Left ventricle myocardium superior (tissue), 1 donor: ENCODE measurements around the gene ZMYM3. TPM values are rescaled to one million over a fixed set of nuclear protein-coding genes. Genes with fewer than 3 reads are reported as not detected.
"Not testable (repeated sequence)": the region's sequence is repeated elsewhere in the genome, so short reads cannot be mapped to it uniquely, and the experiment has no call there.

ENCODE experiments used
- ATAC-seq: fragments of 200-7000 bp; cut with Tn5 transposase; one replicate; pipeline ENCODE4 v1.9.1; 2020; ENCODE audit warnings: mild to moderate bottlenecking, moderate library complexity
- DNase-seq: peaks from one replicate; pipeline ENCODE4 v3.0.0-alpha.2; 2020
- intact Hi-C: fragments of 100-400 bp; cut with micrococcal nuclease; formaldehyde crosslinking; loops from one replicate; pipeline ENCODE4 v1.11.0; 2022
- long read RNA-seq: library from polyadenylated mRNA; unstranded; transcript quantifications from one replicate; pipeline ENCODE4 v2.0.0, GENCODE V29; 2021
- total RNA-seq: library from RNA; stranded (reverse); fragmentation: NEBNext Ultra II Directional; extraction: Animal tissue kit (Norgen Biotek cat#: 25700); gene quantifications from one replicate; pipeline ENCODE4 v1.2.1, GENCODE V29; 2021
- donor health status: DM: no; HTN: yes; CAD: no; lungs with severe emphysema.

Gene ZMYM3
- total RNA-seq = 16.3 TPM
- long read RNA-seq, partial matches to known transcripts = 2 of 7 reads
- long read RNA-seq, other reads (novel, unspliced or antisense) = 4 of 7 reads

- ATAC-seq = peak; percentile 96
- DNase-seq = peak; percentile 93
- intact Hi-C loops = loop anchor here (5.0 kb wide), 1 partner anchor 113 kb away; the partner anchor contains the start of gene TAF1
Measured at GRCh38 chrX:71254092-71254963, at the start of gene ZMYM3. Gene ZMYM3, minus strand, starts transcription at chrX:71254140. Its CDS starts 885 bp downstream, at chrX:71253255.

GRCh38 chrX:71302461-71303213 lies 48.7 kb upstream of the ZMYM3 start:
- intact Hi-C loops = no loop called here
- ATAC-seq (peak; percentile 19), DNase-seq (no peak)

DNA sequence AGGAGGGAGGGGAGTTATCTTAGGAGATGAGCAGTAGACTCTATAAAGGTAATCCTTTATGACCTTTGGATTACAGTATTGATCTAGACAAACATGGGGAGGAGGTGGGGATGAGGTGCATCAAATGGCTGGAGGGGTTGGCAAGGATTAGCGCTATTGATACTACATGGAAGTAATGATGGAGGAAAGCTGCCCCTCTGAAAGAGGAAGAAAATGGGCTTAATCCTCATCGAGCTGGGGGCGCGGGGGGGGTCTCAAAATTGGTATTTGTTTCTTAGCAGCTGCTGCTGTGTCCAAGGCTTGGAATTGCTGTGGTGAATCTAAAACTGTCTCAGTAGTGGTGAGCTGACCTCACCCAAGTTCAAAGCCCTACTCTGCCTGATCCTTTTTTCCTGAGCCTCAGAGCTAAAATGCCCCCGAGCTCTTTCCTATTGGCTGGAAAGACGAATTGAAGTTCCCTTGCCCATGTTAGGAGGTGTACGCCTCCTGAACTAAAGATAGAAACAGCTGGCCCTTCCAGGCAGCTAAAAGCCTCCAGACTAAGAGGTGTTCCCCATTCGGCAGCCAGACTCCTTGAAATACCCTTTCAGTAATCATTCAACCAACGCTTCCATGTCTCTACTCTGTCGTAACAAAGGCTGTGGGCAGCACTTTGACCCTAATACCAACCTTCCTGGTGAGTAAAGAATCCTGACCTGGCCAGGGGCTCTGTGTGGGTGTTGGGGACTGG lies 47.4 kb upstream of the ZMYM3 start, which contains the start of gene ITGB1BP2:
Gene ITGB1BP2, plus strand, starts transcription at position 556 of the 730 bp plus-strand sequence. Its CDS starts 57 bp downstream, at position 613.
- intact Hi-C loops = no loop called here
- ATAC-seq (peak; percentile 94), DNase-seq (no peak)

DNA sequence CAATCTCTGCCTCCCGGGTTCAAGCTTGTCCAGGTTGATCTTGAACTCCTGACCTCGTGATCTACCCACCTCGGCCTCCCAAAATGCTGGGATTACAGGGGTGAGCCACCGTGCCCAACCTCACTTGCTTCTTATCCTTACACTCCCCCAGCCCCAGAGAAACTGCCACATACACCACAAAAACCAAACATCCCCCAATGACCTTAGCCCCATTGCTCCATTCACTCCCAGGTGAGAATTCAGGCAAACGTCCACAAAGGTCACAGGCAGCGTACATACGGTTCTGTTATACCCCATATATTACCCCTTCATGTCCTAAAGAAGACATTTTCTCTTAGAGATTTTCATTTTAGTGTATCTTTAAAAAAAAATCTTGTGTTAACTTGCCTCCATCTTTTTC lies 46.6 kb upstream of the ZMYM3 start:
- ATAC-seq, intact Hi-C loops, DNase-seq: not testable (repeated sequence)

GRCh38 chrX:71300064-71300463 lies 46.1 kb upstream of the ZMYM3 start:
- intact Hi-C loops, ATAC-seq, DNase-seq: not testable (repeated sequence)

DNA sequence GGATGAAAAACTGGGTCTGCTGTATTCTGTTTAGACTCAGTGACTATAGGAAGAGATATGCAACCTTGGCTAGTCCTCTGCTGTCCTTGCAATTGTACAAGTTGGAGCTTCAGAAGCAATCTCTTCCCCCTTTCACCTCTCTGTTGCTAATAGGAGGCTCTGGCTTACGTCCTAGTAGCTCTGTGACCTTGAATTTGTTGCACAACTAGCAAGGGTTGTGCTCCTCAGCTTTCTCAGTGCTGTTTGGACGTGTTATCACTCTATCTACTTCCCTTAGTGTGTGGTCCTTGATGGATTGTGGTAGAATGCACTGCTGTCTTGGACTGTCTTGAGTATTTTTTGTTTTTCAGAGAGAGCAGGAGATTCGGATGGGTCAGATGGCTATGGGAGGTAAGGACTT lies 44.2 kb upstream of the ZMYM3 start:
- DNase-seq (no peak), ATAC-seq (peak; percentile 27)
- intact Hi-C loops = no loop called here

DNA sequence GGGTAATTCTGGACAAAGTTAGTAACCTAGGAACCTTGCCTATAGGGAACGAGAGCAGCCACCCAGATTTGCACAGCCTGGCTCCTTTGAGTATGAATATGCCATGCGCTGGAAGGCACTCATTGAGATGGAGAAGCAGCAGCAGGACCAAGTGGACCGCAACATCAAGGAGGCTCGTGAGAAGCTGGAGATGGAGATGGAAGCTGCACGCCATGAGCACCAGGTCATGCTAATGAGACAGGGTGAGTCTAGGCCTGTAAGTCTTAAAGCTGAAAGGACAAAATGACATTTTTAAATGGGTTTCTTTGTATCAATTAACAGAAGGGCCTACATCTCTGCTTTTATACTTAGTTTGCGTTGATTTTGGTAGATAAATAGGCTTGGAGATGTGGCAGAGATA lies 42.9 kb upstream of the ZMYM3 start:
- no peak for ATAC-seq
- intact Hi-C loops = no loop called here
- DNase-seq = no peak

DNA sequence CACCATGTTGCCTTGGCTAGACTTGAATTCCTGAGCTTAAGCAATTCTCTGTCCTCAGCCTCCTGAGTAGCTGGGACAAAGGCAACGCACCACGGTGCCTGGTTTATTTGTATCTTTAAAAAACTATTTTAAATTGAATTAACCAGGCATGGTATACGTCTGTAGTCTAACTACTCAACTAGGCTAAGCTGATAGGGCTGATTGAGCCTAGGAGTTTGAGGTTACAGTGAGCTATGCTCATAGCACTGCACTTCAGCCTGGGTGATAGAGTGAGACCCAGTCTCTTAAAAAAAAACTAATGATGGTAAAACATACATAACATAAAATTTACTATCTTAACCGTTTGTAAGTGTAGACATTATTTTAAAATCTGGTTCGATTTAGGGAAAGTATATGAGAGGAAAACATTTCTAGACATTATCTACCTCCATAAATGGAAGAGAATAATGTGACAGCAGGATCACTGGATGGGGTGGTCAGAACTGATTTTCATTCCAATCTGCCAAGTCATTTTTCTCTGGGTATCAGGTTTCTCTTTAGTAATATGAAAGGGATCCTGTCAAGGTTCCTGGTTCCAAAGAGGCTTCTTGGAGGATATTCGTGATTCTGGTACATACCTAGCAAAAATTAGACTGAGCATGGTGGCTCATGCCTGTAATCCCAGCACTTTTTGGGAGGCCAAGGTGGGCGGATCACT lies 38.9 kb upstream of the ZMYM3 start:
- ATAC-seq (no peak), DNase-seq (no peak)
- intact Hi-C loops = no loop called here

DNA sequence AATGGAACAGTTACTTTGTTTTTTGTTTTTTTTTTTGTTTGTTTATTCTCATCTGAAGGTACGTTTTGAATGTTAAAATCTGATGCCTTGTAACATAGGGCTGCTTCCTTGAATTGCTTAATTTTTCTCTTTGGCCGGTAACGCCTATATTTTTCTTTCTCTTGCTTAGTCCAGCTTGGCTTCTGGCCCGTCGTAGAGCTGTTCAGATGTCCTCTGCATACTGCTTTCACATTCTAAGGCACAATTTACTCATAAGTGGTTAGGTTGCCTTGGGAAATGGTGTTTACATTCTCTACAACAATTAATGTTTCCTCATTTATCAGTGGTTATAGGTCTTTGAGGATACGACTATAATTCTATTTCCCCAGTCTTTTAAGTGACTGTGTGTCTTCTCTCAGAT lies 37.4 kb upstream of the ZMYM3 start:
- ATAC-seq (no peak), DNase-seq (no peak)
- intact Hi-C loops = no loop called here

- ATAC-seq (no peak), DNase-seq (no peak)
- intact Hi-C loops = no loop called here
Measured at GRCh38 chrX:71285929-71286328, 32.0 kb upstream of the ZMYM3 start.

DNA sequence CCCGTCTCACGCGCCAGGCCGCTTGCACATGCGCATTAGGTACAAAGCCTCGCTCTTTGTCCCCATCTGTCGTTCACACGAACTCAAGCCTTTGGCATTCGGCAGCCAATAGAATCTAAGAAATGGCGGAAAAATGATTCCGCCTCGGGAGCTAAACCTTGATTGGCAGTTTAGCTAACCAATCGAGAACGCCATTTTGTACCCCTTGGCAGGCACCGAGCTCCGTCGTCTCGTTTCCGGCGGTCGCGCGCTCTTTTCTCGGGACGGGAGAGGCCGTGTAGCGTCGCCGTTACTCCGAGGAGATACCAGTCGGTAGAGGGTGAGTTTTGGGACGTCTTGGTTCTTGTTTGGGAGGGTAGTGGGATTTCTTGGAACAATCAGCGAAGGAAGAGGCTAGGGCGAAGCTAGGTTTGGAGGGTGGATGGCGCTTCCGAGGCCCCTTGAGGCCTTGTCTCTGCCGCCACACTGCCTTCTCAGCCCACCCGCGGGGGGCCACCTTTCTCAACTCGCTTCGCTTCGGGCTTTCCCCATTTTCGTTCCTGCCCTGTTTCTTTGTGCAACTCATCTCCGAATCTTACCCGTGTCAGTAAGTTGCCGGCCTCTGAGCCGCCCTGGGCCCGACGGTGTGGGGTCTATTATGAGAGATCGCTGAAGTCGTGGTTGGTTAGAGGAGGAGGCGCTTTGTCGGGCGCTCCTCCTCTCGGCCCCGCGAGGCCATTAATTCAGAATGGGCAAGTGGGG lies 29.6 kb upstream of the ZMYM3 start, which contains the start of gene NONO:
Gene NONO, plus strand, starts transcription at position 233 of the 741 bp plus-strand sequence. CDS start 7,003 bp downstream, outside the sequence.
- DNase-seq = peak; percentile 81
- ATAC-seq = peak; percentile 96
- intact Hi-C loops = no loop called here

DNA sequence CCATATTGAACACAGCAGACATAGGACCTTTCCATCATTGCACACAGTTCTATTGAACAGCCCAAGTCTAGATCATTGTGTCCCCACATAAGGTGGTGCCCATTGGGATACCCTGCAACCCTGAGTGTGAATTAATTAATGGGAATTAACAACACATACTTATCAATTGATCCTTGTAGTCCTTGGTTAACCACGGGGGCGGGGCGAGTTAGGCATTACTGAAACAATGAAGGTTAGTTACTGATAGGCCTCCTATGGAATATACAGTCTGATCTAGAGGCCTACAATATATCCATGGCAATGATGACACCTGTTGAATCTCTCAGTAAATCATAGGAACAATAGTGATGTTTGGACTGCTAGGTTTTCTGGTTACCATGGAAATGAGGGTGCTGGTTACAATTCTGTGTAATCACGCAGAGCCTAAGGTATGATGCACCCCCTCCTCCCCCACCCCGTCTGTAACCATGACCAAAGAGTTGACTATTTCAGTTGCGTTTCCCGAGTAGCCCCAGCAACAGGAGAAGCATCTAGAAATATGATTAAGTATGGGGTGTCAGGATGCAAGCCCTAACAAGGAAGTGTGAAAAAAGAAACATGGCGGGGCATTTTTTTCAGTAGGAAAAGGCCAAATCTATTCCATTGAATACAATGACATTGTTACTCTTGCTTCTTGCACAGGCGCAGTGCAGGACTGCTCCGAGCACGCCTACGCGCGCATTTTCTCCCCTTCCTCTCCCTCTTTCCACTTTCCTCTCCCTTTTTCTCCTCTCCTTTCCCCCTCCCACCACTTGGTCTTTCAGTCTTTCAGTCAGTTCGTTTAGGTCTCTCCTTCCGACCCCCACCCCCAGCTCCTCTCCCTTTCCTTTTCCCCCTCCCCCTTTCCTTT lies 28.8 kb upstream of the ZMYM3 start:
- ATAC-seq = peak; percentile 80
- intact Hi-C loops = no loop called here
- DNase-seq = no peak

- intact Hi-C loops, DNase-seq, ATAC-seq: not testable (repeated sequence)
Measured at GRCh38 chrX:71281300-71281699, 27.4 kb upstream of the ZMYM3 start.

GRCh38 chrX:71272313-71272712 lies 18.4 kb upstream of the ZMYM3 start:
- DNase-seq, ATAC-seq, intact Hi-C loops: not testable (repeated sequence)

DNA sequence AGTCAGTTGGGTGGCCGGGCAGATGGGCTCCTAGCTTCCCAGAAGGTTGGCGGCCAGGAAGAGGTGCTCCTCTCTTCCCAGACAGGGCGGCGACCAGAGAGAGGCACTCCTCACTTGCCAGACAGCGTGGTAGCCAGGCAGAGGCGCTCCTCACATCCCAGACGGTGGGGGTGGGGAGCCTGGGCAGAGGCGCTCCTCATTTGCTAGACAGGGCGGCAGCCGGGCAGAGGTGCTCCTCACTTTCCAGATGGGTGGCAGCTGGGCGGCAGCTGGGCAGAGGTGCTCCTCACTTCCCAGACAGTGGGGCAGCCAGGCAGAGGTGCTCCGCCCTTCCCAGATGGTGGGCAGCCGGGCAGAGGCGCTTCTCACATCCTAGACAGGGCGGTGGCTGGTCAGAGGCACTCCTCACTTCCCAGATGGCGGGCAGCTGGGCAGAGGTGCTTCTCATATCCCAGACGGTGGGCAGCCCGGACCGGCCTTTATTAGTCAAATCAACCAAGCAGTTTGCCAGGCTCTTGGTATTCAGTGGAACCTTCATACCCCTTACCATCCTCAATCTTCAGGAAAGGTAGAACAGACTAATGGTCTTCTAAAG lies 16.0 kb upstream of the ZMYM3 start:
- intact Hi-C loops = no loop called here
- no peak for DNase-seq
- ATAC-seq = no peak

DNA sequence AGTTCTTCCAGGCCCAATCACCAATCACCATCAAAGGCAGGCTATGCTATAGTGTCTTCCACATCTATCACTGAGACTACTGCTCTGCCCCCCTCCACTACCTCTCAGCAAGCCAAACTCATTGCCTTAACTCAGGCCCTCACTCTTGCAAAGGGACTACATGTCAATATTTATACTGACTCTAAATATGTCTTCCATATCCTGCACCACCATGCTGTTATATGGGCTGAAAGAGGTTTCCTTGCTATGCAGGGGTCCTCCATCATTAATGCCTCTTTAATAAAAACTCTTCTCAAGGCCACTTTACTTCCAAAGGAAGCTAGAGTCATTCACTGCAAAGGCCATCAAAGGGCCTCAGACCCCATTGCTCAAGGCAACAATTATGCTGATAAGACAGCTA lies 14.7 kb upstream of the ZMYM3 start:
- DNase-seq, ATAC-seq, intact Hi-C loops: not testable (repeated sequence)
